Heart right ventricle (tissue), 16 donors: ENCODE measurements around the gene ZFHX3. TPM values are rescaled to one million over a fixed set of nuclear protein-coding genes. Genes with fewer than 3 reads are reported as not detected.

Experiments
- ATAC-seq, 8 donors: fragments of 200-7000 bp; cut with Tn5 transposase; one replicate each; pipeline ENCODE4 v1.9.1; 2020; ENCODE audit warnings: mild to moderate bottlenecking in 8 of 8, moderate library complexity in 8 of 8, moderate number of reproducible peaks in 1 of 8
- DNase-seq, 2 donors: peaks; one replicate each; pipeline ENCODE4 v3.0.0-alpha.2; 2020
- H3K27ac ChIP-seq, 10 donors: fragments of 200-600 bp; sonication (generic) in 2 of 10; one replicate each; pipeline versions ENCODE4 v1.5.0 to v1.8.0; 2020 to 2022; ENCODE audit warnings: mild to moderate bottlenecking in 3 of 10
- H3K27me3 ChIP-seq, 7 donors: fragments of 200-600 bp; one replicate each; pipeline ENCODE4 v1.8.0; 2021 to 2022; ENCODE audit warnings: mild to moderate bottlenecking in 2 of 7
- H3K36me3 ChIP-seq, 9 donors: fragments of 200-600 bp; sonication (generic) in 1 of 9; one replicate each; pipeline versions ENCODE4 v1.5.0 to v1.8.0; 2020 to 2022; ENCODE audit warnings: mild to moderate bottlenecking in 2 of 9
- H3K4me1 ChIP-seq, 9 donors: fragments of 200-600 bp; sonication (generic) in 1 of 9; one replicate each; pipeline versions ENCODE4 v1.5.0 to v1.8.0; 2020 to 2022; ENCODE audit warnings: mild to moderate bottlenecking in 4 of 9
- H3K4me3 ChIP-seq, 10 donors: fragments of 200-600 bp; sonication (generic) in 2 of 10; one replicate each; pipeline versions ENCODE4 v1.5.0 to v1.8.0; 2020 to 2022; ENCODE audit warnings: mild to moderate bottlenecking in 7 of 10, moderate library complexity in 2 of 10
- H3K9me3 ChIP-seq, 11 donors: fragments of 200-600 bp in 10 of 11; sonication (generic) in 2 of 11; one replicate each; pipeline versions ENCODE4 v1.5.0 to v1.8.0; 2013 to 2022; ENCODE audit warnings: mild to moderate bottlenecking in 2 of 11, control low read depth in 1 of 11, moderate library complexity in 1 of 11
- WGBS, 2 donors: extraction: QIAGEN DNeasy Blood & Tissue Kit; methylation state at CpG; one replicate each; pipeline ENCODE4 v1.1.7; 2013; ENCODE audit warnings: inconsistent platforms in 1 of 2; 5-methylcytosine and 5-hydroxymethylcytosine counted together
- intact Hi-C, 10 donors: fragments of 100-400 bp; cut with DNase I; formaldehyde crosslinking; loops; one replicate each; pipeline versions ENCODE4 v1.11.1 to v1.14.2; 2022
- polyA plus RNA-seq, 2 donors: library from polyadenylated mRNA; stranded (reverse); fragments of 200-250 nt; gene quantifications; one replicate each; pipeline ENCODE4 v1.2.3, GENCODE V29; 2013
- total RNA-seq, 10 donors: library from RNA; stranded (reverse); fragmentation: NEBNext Ultra II Directional in 3 of 10; extraction: Animal tissue kit (Norgen Biotek cat#: 25700) in 3 of 10; gene quantifications; one replicate each; pipeline versions ENCODE4 v1.2.1 to v1.2.4, GENCODE V29; 2021 to 2023
- TF ChIP-seq, protein P1 (sequence below), 9 donors: fragments of 200-600 bp; sonication (generic) in 2 of 9; IDR thresholded peaks; one replicate each; pipeline versions ENCODE4 v1.5.0 to v1.8.0; 2021 to 2022; ENCODE audit warnings: antibody characterized with exemption in 9 of 9, mild to moderate bottlenecking in 5 of 9, moderate library complexity in 1 of 9
- donor health status: Arrhythmogenic right ventricular cardiomyopathy.
- donor health status: ischemic (EF 13 %, LVEDD 7.1; RV severe dilation, severe dysfunction).
- donor health status: healthy with polysubstance abuse.
- donor health status: DM: no; HTN: yes; CAD: no.
- donor health status: DM: no; HTN: no; CAD: no.
- donor health status: ischemic (EF 25% LVEDD 6.9; RV normal size, moderate dysfunction).
- donor health status: ischemic (EF 25% LVEDD 5.7; RV mildly dilated, moderate dysfunction).
- donor health status: healthy.
- donor health status: DM: yes; HTN: yes; CAD: no.
- donor health status: Ischemic cardiomyopathy.
- donor health status: ischemic (EF 35%, LVEDD 5.7; RV mildly dilated, moderate dysfunction).
- donor health status: nonischemic (EF 11% LVEDD 7.7; RV severe dilation, severe dysfunction).
- donor health status: DM: yes; HTN: yes; CAD: no.
- donor health status: PGD.
- donor health status: ischemic (EF 29% LVEDD 5.4; RV normal size, mild dysfunction).
- donor health status: nonischemic (EF 23%, LVEDD 6.1; RV moderate dilation, normal function).

ZFHX3 gene
- total and polyA plus RNA-seq, 12 donors: 1.6 to 15.2 (median 10.4) TPM

DNA sequence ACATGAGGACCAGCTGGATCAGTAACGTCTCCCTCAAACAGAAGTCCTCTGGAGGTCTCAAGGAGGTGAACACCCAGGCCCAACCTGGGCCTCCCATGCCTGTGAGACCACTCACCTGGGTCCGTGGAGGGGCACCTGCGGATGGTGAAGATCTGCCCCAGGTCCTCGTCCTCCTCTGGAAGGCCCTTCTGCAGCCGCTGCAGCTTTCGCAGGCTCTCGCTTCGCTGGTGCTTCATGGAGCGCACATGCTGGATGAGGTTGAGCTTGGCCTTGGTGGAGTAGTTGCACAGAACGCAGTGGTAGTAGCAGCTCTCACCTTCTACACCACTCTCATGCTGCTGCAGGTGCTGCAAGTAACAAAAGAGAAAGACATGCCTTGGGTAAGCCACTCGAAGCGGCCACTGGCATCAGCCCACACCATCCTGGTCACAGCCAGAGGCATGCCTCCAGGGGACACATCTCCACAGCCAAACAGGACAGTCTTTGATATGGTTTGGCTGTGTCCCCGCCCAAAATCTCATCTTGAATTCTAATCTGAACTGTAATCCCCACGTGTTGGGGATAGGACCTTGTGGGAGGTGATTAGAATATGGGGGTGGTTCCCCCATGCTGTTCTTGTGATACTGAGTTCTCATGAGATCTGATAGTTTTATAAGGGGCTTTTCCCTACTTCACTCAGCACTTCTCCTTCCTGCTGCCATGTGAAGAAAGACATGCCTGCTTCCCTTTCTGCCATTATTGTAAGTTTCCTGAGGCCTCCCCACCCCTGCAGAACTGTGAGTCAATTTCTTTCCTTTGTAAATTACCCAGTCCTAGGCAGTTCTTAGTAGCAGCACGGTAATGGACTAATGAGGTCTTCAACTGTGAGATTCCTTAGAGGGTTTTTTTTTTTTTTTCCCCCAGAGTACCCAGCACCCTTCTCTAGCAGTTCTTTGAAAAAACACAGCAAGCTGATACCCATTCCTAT lies 158.0 kb downstream of the ZFHX3 start:
- 93% methylated on average over 15 of the region's 15 CpGs for WGBS, 2 donors
- Histone ChIP-seq H3K27ac (no peak overlapping the region), H3K9me3 (peaks cover 0 to 13% (median 0%) of the 10 kb centered on the region in 11 donors), H3K36me3 (peaks cover 0 to 53% (median 11%) of the 10 kb centered on the region in 9 donors), H3K4me3 (no peak overlapping the region), H3K27me3 (no peaks in the 10 kb centered on the region), H3K4me1 (peaks cover 0 to 28% (median 13%) of the 10 kb centered on the region in 9 donors)
- DNase-seq (no peak), ATAC-seq (no peak)
- TF ChIP-seq, protein P1, sequence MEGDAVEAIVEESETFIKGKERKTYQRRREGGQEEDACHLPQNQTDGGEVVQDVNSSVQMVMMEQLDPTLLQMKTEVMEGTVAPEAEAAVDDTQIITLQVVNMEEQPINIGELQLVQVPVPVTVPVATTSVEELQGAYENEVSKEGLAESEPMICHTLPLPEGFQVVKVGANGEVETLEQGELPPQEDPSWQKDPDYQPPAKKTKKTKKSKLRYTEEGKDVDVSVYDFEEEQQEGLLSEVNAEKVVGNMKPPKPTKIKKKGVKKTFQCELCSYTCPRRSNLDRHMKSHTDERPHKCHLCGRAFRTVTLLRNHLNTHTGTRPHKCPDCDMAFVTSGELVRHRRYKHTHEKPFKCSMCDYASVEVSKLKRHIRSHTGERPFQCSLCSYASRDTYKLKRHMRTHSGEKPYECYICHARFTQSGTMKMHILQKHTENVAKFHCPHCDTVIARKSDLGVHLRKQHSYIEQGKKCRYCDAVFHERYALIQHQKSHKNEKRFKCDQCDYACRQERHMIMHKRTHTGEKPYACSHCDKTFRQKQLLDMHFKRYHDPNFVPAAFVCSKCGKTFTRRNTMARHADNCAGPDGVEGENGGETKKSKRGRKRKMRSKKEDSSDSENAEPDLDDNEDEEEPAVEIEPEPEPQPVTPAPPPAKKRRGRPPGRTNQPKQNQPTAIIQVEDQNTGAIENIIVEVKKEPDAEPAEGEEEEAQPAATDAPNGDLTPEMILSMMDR (IDR thresholded peaks at IDR 0.05): no peak
- intact Hi-C loops: loop anchor here in 1 of 10 donors (5.0 kb wide), 1 partner anchor 167 kb away; no protein-coding TSS in a partner anchor

- 91 to 95% methylated on average over 14 of the region's 14 CpGs for WGBS, 2 donors
These were observed 160.4 kb downstream of the ZFHX3 start for GRCh38 chr16:72887537-72887936.

GRCh38 chr16:72886346-72886974 lies 161.5 kb downstream of the ZFHX3 start:
- WGBS, 2 donors: 89 to 97% methylated on average over 9 of the region's 9 CpGs
- Histone ChIP-seq H3K4me1 (peaks cover 0 to 12% (median 6%) of the 10 kb centered on the region in 9 donors), H3K36me3 (peaks cover 0 to 54% (median 11%) of the 10 kb centered on the region in 9 donors), H3K4me3 (no peak overlapping the region), H3K27ac (no peak overlapping the region), H3K27me3 (no peaks in the 10 kb centered on the region), H3K9me3 (peaks cover 0 to 13% (median 0%) of the 10 kb centered on the region in 11 donors)
- intact Hi-C loops: no loop called here
- no peak for ATAC-seq
- no peak for DNase-seq
- TF ChIP-seq, protein P1 (IDR thresholded peaks at IDR 0.05): no peak

More at GRCh38 chr16:72887537-72887936, 160.4 kb downstream of the ZFHX3 start:
- TF ChIP-seq, protein P1 (IDR thresholded peaks at IDR 0.05): no peak
- Histone ChIP-seq H3K36me3 (peaks cover 0 to 54% (median 11%) of the 10 kb centered on the region in 9 donors), H3K4me3 (no peak overlapping the region), H3K4me1 (peaks cover 0 to 14% (median 6%) of the 10 kb centered on the region in 9 donors), H3K9me3 (peaks cover 0 to 13% (median 0%) of the 10 kb centered on the region in 11 donors), H3K27me3 (no peaks in the 10 kb centered on the region), H3K27ac (no peak overlapping the region)
- intact Hi-C loops: no loop called here
- DNase-seq (no peak), ATAC-seq (peak in 1 of 8 donors; percentile 22)

DNA sequence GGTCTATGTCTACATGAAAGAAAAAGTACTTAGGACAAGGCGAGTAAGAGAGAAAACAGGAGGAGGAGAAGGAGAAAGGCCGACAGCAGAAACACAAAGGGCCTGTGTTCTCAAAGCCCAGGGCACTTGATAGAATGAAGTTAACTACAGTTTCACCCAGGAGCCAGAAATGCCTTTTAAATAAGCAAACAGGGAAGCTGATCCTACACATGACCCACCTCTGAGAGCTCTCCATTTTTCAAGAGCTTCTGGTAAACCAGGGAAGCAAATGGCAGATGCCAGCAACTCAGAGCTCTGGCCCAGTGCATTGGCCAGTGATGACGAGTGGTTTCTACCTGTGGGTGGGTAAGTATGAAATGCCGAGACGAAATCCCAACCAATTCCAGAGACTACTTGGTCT lies 163.4 kb downstream of the ZFHX3 start:
- intact Hi-C loops: no loop called here
- TF ChIP-seq, protein P1 (IDR thresholded peaks at IDR 0.05): no peak
- Histone ChIP-seq H3K4me1 (peaks cover 0 to 20% (median 6%) of the 10 kb centered on the region in 9 donors), H3K4me3 (no peak overlapping the region), H3K36me3 (peaks cover 0 to 51% (median 11%) of the 10 kb centered on the region in 9 donors), H3K27me3 (no peaks in the 10 kb centered on the region), H3K27ac (no peak overlapping the region), H3K9me3 (no peaks in the 10 kb centered on the region)
- WGBS, 2 donors: 90 to 92% methylated on average over 5 of the region's 5 CpGs
- DNase-seq: no peak
- ATAC-seq: no peak
